CD4-positive, alpha-beta T cell treated with Interleukin-1 beta for 1 hour (primary cell): ENCODE data around the gene PHKG1.
"Not testable (repeated sequence)": the region's sequence is repeated elsewhere in the genome, so short reads cannot be mapped to it uniquely, and the experiment has no call there.

Experiments
- DNase-seq, 2 donors: peaks; one replicate each; pipeline ENCODE4 v3.0.0-alpha.2; 2020 to 2022

PHKG1 gene

DNA sequence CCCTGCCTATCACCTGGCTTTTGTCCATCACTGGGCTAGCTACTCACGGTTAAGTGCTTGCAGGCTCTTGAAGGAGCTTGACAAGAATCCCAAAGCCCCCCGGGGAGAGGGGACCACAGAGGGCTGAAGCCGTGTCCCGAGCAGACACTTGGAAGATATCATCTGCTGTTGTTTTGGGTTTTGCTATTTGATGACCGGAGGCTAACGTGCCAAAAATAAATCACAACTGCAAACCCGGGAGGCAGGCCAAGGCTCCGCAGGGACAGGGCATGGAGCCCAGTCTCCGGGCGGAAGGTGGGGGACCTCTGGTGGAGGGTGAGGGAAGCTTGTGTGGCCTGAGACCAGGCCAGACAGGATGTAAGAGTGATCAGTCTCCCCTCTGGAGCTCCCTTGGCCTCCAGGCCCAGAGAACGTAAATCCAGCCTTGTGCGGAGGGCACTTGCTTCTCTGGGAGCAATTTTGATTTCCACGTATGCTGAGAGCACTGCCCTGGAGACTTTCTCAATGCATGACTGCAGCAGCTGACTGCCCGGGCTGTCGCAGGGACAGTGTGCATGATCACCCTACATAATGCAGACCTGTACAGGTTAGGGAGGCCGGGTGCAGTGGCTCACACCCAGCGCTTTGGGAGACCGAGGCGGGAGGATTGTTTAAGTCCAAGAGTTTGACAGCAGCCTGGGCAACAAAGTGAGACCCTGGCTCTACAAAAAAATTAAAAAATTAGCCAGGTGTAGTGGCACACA is at the start of gene PHKG1:
Gene PHKG1 (minus strand): TSS at position 164 of the 743 bp plus-strand sequence. CDS start 4,011 bp downstream, outside the sequence.
- no peak for DNase-seq

DNA sequence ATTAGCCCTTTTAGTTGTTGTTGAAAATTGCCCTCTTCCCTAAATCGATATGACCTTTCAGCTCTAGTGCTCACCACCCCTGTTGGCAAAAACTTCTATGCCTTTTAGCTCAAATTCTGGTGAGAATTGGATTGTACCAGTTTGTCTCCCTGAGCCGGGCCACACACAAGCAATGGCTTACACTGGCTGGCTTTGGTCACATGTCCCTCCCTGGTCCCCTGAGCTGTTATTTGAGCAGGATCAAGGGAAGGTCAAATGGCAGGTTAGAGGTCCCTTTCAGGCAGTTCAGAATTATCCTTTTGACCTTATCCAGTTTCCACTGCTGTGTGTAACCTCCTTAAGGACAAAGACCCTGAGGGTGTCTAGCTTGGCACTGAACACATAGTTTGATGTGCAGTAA is 38.3 kb upstream of the PHKG1 start:
- DNase-seq = not testable (repeated sequence)

DNA sequence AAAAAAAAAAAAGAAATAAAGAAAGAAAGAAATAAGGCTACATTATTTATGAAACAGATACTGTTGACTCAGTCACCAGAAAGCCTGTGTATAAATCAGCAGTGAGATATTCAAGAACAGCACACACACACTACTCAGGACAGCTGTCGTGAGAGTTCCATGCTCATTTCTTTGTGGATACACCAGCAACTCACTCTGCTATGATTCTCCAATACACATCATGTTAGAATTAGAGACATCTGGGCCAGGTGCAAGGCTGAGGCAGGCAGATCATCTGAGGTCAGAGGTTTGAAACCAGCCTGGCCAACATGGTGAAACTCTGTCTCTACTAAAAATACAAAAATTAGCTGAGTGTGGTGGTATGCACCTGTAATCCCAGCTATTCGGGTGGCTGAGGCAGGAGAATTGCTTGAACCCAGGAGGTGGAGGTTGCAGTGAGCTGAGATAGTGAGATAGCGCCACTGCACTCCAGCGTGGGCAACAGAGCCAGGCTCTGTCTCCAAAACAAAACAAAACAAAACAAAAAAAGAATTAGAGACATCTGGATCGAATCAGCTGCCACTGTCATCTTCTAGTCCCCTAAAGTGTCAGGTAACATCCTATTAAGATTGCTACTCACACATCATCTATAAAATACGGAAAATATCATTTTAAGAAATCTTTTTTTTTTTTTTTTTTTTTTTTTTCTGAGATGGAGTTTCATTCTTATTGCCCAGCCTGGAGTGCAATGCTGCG is 34.7 kb upstream of the PHKG1 start:
- no peak for DNase-seq

DNA sequence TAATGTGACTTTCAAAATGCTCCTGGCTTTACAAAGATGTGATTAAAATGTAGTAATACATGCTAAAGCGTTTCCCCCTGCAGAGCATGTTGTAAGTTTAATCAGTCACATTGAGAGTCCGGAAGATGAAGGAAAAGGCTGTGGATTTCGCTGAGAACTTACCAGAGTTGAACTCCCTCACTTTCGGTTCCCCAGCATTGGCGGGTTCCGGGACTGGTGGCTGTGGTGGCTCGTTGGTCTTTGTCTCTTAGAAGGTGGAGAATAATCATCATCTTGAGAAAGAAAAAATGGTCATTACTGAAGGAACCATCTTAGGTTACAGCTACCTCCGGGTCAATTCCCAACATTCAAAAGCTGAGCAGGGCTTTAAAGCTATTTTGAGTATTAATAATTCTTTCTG is 33.1 kb upstream of the PHKG1 start:
- no peak for DNase-seq

DNA sequence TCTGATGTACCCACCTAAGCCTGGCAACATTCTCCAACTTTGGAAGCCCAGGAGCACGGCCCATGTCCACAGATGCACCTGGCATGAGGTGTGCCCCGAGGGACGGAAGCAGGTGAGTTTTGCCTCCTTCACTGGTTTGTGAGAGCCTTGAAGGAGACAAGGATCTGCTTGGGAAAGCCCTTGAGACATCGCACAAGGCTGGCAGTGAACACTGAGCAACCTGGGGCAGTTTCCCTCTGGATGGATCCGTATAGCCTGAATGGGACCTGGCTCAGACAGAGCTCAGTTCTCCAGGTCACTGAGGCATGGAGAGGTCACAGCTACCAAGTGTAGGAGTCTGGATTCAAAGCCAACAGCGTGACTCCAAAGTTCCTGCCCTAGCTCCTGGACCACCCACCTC is 32.2 kb upstream of the PHKG1 start:
- DNase-seq = no peak

DNA sequence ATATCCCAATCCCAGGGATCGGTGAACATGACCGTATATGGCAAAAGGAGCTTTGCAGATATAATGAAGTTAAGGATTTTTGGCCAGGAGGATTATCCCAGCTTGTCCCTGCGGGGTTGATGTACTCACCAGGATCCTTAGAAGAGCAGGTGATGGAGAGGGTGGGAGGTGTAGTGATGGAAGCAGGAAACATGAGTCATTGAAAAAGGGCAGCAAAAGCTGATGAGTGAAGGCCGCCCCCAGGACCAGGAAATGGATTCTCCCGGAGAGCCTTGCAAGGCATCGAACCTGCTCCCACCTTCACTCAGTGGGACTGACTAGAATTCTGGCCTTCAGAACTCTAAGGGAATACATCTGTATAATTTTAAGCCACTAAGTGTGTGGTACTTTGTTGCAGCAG is 28.7 kb upstream of the PHKG1 start:
- DNase-seq = no peak

DNA sequence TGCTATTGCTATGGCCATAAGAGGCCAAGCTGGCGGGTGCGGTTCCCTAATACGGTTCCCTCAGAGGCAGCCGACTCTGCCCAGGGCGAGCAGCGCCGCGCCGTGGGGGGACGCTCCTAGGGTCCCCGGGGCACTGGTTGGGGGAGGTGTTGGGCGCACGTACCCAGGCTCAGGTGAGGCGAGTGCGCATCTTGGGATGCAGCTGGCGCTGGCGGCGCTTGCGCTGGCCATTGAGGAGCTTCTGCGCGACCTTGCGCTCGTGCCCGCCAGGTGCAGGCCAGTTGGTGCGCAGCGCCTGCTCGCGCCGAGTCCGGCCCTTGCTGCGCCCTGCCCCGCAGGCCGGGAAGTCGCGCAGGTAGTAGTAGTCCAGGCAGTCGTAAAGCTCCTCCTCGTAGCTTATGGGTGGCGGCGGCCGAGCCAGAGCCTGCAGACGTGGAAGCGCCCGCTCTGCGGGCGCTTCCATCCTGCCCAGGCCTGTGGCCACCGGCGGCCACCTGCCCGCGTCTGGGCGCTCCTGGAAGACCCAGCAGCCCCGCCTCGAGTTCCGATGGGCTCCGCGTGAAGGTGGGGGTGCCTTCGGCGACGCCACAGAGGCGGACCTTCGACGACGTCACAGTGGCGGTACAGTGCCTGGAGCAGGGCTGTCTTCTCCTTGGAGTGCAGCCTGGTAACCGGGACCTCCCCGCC is 23.2 kb upstream of the PHKG1 start, which contains the start of gene NUPR2:
Gene NUPR2 (minus strand): TSS at position 566 of the 687 bp plus-strand sequence. CDS start 103 bp downstream, at position 463.
- DNase-seq = no peak

DNA sequence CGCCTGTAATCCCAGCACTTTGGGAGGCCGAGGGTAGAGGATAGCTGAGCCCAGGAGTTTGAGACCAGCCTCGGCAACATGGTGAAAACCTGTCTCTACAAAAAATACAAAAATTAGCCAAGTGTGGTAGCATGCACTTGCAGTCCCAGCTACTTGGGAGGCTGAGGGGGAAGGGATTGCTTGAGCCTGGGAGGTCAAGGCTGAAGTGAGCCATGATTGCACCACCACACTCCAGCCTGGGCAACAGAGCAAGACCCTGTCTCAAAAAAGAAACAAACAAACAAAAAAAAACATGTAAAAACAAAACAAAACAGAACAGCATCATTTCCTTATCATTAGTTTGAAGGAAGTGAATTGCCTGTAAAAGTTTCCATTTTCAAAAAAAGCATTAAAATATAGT is 19.5 kb upstream of the PHKG1 start:
- DNase-seq = not testable (repeated sequence)

DNA sequence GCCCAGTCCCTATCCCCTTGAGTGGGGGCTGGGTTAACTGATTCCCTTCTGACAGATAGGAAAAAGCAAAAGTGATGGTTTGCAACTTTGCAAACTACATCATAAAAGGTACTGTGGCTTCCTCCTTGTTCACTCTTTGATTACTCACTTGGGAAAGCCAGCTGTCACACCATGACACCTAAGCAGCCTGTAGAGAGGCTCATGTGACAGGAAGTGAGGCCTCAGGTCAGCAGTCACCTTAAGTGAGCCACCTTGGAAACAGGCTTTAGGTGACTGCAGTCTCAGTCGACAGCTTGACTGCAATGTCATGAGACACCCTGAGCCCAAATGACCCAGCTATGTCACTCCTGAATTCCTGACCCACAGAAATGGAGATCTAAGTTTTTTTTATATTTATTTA is 17.9 kb upstream of the PHKG1 start:
- DNase-seq = no peak

DNA sequence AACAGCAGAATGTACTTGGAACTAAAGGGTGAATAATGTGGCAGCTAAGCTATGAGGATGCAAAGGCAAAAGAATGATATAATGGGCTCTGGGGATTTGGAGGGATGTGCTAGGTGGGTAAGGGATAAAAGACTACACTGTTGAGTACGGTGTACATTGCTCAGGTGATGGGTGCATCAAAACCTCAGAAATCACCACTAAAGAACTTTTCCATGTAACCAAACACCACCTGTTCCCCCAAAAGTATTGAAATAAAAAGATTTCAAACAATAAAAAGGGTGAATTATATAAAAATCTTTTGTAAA is 15.2 kb upstream of the PHKG1 start:
- no peak for DNase-seq

DNA sequence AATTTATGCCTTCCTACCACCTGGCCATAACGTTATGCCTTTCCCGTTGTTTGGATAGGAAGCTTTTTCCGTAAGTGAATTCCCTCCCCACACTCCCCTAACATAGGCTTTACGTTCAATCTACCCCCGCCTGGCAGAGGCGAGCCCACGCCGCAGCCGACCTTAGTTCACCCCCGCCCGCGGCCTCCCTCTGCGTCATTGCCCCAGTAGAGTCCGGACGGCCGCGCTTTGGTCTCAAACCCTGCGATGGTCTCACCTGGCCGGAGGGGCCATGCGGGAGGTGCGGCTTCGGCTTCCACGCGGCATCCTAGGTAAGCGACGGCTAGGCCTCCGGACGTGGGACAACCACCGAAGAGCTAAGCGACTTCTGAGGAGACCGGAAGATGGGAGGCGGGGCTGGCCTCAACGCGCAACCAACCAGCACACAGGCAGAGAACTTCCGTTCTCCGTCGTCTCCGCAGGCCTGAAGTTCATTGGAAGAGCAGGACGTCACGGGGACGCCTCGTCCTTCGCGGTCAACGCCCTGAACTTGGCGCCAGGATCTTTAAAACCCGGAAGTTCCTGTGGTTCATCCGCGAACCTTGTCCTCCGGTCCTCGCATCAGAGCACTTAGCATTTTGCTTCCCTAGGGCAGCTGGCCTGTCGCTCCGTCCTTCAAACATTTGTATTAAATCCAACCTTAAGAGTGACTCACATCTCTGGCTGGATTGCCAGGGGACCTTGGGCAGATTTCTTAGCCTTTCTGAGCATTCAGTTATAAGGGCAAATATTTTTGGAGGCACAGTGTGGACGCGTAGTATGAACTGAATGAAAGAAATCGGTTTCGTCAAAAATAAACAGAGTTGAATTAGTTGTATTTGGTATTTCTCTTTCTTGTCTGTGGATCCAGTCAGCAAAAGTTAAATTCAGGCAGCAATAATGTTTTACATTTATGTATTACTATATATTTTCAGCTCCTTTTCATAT is 13.6 kb upstream of the PHKG1 start, which contains the start of gene CHCHD2:
Gene CHCHD2 (minus strand): TSS at position 369 of the 966 bp plus-strand sequence. CDS start 63 bp downstream, at position 306.
- peak; percentile 95 to 97 for DNase-seq

DNA sequence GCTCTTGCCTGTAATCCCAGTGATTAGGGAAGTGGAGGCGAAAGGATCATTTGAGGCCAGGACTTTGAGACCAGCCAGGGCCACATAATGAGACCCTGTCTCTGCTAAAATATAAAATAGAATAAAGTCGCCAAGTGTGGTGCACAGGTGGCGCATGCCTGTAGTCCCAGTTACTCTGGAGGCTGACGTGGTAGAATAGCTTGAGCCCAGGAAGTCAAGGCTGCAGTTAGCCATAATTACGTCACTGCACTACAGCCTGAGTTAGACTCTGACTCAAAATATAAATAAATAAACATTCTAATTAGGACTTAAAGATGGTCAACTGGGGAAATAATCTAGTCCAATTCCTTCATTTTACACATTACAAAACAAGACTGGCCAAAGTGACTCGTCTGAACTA is 12.8 kb upstream of the PHKG1 start:
- peak; percentile 31 to 53 for DNase-seq

DNA sequence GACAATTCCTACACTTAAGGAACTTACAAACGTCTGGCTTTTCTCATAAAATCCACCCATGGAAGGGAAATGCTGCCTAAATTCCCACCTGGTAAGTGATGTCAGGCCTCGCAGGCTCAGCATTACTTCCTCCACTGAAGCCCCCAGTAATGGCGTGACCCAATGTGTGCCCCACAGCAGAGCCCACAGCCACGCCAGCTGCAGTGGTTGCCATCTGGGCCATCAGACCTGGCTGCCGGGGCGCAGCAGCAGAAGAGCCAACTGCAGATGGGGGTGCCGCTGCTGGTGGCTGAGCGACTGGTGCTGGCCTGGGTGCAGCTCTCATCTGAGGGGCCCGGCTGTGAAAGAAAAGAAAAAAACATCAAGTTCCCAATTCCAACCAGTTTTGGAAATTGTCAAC is 11.4 kb upstream of the PHKG1 start:
- not testable (repeated sequence) for DNase-seq

DNA sequence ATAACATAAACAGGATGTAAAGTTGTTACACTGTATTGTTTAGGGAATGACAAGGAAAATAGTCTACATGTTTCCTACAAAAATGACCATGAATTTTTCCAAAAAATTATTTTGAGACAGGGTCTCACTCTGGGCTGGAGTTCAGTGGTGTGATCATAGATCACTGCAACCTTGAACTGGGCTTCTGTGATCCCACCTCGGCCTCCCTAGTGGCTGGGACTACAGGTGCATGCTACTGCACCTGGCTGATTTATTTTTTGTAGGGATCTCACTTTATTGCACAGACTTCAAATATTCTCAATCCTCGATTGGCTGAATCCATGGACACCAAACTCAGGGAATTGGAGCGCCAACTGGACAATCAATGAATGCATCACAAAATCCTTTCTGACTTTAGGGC is 6.9 kb upstream of the PHKG1 start:
- DNase-seq = no peak

DNA sequence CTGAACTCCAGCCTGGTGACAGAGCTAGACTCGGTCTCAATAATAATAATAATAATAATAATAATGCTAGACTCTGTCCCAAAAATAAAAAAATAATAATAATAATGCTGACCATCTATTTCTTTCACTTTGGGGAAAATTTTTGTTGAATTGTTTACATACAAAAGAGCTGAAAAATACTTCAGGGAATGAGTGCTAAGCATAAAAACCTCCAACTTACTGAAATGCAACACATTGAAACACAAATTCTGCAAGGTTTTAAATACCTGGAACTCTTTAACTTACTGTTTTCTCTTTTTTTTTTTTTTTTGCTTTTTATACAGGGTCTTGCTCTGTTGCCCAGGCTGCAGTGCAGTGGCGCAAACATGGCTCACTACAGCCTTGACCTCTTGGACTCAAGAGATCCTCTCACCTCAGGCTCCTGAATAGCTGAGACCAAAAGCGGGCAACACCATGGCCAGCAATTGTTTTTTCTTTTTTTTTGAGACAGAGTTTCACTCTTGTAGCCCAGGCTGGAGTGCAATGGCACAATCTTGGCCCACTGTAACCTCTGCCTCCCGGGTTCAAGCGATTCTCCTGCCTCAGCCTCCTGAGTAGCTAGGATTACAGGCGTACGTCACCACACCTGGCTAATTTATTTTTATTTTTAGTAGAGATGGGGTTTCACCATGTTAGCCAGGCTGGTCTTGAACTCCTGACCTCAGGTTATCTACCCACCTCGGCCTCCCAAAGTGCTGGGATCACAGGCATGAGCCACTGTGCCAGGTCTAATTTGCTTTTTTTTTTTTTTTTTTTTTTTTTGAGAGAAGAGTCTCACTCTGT is 5.6 kb upstream of the PHKG1 start:
- not testable (repeated sequence) for DNase-seq

DNA sequence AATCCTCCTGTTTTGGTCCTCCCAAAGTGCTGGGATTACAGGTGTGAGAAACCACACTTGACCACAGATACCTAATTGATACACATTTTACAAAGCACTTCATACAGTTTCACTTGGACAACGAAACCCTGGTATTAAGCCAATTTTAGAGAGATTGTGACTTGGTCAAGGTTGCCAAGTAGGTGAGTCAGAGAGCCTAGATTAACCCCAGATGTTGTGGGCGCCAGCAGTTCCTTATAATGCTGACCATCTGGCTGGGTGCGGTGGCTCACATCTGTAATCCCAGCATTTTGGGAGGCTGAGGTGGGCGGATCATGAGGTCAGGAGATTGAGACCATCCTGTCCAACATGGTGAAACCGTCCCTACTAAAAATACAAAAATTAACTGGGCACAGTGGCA is 4.9 kb upstream of the PHKG1 start:
- no peak for DNase-seq

DNA sequence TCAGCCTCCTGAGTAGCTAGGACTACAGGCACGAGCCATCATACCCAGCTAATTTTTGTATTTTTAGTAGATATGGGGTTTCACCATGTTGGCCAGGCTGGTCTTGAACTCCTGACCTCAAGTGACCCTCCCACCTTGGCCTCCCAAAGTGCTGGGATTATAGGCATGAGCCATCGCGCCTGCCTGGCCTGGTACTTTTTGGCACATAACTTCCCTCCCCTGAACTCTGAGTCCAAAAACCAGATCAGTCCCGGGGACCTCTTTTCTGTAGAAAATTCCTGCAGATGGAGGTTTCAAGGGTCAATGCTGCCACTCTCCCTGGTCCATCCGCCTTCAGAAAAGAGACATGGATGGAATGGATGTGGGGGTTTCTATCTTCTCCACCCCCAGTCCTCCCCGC is 364 bp downstream of the PHKG1 start:
- not testable (repeated sequence) for DNase-seq

DNA sequence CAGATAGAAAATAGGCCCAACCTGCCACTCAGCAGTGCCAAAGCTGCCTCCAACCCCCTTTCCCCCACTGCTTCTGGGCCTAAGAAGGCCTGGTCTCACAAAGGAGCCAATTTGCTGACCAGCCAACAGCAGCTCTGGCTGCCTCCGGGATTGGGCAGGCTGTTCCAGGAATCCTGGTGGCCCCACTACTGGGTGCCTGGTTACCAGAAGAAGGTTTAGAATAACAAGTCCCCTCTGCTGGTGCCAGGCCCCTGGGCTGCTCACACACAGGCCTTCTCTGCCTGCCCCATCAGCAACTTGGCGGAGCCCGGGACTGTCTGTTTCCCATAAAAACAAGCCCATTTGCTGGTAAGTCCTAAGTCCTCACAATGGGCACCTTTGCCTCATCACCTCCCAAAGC is 1.2 kb downstream of the PHKG1 start:
- DNase-seq = no peak

DNA sequence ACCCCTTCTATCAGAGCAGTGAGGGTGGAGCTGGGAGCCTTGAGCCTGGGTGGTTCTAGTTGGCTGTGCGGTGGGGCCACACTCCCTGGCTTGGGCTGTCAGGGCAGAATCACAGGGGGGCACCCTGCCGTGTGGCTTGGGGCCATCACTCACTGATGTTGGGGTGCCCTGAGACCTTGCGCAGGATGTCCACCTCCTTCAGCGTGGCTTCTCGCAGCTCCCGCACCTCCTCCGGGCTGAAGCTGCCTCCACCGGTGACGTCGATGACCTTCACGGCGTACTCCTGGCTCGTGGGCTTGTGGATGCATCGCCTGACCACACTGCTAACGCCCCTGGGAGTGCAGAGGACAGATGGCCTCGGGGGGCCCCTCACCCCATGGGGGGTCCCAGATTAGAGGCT is 5.3 kb downstream of the PHKG1 start:
- no peak for DNase-seq

DNA sequence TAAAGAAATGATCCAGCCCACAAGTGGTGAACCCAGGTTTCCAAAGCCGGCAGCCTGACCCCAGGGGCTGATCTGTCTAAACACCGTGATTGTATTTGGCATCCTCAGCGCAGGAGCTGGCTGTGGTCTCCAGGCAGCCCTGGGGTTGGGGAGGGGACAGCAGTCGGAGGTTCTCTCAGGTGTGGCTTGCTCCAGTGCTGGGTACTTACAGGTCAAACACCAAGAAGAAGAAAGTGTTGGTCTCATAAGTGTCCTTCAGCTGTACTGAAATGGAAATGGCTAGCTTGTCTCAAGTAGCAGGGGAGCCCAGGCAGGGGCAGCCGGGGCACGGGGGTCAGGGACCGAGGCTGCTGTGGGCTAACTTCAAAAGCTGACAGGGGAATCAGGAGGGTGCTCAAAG is 6.0 kb downstream of the PHKG1 start:
- DNase-seq = no peak

DNA sequence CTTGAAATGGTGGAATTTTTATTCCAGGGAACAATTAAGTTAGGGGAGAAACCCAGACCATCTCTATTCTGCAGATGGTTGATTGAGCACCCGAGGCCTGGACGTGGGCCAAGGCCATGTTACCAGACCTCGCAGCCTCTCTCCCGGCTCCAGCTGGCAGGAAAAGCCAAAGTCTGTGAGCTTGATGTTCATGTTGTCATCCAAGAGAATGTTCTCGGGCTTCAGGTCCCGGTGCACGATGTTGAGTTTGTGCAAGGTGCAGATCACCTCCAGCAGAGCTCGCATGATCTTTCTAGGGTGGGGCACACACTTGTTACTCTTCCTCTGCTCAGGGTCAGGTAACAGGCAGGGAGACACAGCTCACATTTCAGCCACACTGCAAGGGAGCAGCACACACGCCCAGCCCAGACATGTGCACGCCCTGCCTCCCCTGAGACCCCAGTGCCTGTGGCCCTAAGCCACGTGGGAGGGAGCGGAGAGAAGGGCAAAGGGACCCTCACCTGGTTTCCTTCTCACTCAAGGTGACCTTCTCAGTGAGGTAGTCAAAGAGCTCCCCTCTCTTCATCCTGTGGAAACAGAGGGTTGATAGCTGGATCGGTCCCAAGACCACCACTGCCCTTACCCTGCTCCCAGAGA is 9.5 kb downstream of the PHKG1 start:
- no peak for DNase-seq
